Measurements from ENCODE around the gene ATP1B2.
"Not testable (repeated sequence)": the region's sequence is repeated elsewhere in the genome, so short reads cannot be mapped to it uniquely, and the experiment has no call there.

The ATP1B2 gene

DNA sequence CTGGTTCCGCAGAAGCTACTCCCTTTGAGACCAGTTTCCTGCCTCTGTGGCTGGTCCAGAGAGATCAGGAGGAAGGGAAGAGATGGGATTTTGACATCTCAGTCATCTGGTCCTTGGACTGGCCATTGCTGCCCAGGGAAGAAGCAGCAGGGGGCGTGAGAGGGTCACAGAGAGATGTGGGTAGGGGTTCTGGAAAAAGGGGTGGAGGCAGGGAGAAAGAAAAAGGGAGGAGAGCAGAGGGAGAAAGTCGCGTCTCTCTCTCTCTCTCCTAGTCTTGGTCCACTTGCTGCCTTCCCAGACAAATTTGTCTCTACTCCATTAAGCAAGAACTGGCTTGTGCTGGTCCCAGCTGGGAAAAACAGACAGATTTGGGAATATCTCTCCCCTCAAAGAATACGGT lies 16.3 kb upstream of the ATP1B2 start:
- no peak for DNase-seq (ENCODE audit: low read depth in 3 of 3)

DNA sequence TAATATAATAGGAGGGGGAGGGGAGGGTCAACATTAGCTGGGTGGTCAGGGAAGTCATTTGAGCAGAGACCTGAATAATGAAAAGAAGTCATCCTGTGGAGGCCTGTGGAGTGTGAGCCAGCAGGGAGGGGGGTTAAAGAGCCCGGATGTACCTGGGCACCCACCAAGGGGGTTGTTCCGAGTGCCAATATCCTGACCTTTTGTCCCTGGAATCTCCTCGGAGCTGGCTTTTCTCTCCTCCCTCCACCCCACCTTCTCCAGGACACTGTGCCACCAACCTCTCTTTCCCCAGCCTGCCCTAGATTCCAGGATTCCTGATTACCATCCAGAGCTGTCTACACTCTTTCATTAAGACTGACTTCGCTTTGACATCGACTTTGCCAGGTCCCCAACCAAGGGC lies 14.6 kb upstream of the ATP1B2 start:
- no peak for DNase-seq (ENCODE audit: low read depth in 3 of 3)

DNA sequence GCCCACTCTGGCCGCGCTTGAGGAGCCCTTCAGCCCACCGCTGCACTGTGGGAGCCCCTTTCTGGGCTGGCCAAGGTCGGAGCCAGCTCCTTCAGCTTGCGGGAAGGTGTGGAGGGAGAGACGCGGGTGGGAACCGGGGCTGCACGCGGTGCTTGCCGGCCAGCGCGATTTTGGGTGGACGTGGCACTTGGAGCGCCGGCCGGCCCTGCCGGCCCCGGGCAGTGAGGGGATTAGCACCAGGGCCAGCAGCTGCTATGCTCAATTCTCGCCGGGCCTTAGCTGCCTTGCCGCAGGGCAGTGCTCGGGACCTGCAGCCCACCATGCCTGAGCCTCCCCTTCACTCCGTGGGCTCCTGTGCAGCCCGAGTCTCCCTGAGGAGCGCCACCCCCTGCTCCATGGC lies 9.9 kb upstream of the ATP1B2 start:
- DNase-seq (ENCODE audit: low read depth in 3 of 3), result no peak

DNA sequence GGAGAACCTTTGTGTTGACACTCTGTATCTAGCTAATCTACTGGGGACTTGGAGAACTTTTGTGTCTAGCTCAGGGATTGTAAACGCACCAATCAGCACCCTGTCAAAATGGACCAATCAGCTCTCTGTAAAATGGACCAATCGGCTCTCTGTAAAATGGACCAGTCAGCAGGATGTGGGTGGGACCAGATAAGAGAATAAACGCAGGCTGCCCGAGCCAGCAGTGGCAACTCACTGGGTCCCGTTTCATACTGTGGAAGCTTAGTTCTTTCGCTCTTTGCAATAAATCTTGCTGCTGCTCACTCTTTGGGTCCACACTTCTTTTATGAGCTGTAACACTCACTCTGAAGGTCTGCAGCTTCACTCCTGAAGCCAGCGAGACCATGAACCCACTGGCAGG lies 9.1 kb upstream of the ATP1B2 start:
- DNase-seq (ENCODE audit: low read depth in 3 of 3), result not testable (repeated sequence)

DNA sequence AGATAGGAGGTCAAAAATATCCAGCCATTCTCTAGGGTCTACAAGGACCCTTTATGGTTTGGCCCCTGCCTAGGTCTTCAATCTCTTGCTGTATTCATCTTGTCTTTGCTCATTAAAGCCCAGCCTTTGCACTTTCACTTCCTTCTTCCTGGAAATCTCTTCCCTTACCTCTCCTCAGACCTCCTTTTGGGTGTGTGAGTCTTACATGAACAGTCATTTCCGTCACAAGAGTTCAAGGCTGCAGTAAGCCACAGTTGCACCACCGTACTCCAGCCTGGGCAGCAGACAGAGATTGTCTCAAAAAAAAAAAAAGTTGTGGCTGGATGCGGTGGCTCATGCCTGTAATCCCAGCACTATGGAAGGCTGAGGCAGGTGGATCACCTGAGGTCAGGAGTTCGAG lies 6.0 kb upstream of the ATP1B2 start:
- DNase-seq (ENCODE audit: low read depth in 3 of 3), result no peak

DNA sequence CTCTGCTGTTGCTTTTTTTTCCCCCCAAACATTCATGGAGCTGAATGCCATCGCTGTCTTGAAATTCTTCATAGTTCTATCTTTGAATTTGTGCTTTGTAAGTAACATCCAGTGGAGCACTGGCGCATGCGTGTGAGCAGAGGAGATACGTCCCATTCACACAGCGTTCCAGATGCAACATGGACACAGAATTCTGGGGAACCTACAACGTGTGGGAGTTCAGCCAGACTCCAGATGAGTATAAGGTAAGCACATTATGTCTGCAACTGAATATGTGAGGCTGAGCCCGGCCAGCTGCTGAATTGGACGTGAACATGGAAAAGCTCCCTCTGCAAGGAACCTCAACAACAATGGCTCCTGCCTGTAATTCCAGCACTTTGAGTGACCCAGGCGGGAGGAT lies 4.3 kb upstream of the ATP1B2 start:
- DNase-seq (ENCODE audit: low read depth in 3 of 3), result no peak

DNA sequence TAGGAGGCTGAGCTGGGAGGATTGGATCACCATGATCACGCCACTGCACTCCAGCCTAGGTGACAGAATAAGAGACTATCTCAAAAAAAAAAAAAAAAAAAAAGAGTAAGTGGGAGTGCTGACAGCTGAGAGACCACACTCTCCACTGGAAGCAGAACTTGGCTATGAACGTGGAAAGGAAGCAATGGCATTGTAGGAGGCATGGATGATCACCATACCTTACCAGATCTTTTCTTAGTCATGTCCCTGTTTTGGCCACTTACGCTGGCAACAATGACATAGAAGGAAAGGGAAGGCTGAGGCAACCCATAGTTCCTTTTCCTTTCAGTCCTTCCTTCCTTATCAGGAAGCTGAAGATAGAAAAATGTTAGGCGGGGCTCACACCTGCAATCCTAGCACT lies 3.7 kb upstream of the ATP1B2 start:
- DNase-seq (ENCODE audit: low read depth in 3 of 3), result no peak

DNA sequence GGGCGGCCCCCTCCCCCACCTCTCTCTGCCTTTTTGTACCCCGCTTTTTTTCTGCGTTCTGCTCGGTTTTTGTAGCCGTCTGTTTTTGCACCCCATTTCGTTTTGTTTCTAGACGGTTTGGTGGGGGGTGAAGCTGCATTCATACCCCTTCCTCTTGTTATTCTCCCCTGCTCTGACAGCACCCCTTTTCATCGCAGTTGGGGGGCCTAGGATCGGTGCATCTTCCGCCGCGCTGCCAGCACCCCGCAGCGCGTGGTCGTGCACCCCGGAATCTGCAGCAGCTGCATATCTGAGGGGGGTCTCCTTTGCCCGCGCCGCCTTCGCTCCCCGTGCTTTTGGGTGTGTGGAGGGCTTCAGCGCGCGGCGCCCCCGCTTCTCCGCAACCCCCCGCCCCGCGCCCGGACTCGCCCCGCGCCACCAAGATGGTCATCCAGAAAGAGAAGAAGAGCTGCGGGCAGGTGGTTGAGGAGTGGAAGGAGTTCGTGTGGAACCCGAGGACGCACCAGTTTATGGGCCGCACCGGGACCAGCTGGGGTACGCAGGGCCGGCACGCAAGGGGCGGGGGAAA lies 455 bp downstream of the ATP1B2 start:
- no peak for DNase-seq (ENCODE audit: low read depth in 3 of 3)

DNA sequence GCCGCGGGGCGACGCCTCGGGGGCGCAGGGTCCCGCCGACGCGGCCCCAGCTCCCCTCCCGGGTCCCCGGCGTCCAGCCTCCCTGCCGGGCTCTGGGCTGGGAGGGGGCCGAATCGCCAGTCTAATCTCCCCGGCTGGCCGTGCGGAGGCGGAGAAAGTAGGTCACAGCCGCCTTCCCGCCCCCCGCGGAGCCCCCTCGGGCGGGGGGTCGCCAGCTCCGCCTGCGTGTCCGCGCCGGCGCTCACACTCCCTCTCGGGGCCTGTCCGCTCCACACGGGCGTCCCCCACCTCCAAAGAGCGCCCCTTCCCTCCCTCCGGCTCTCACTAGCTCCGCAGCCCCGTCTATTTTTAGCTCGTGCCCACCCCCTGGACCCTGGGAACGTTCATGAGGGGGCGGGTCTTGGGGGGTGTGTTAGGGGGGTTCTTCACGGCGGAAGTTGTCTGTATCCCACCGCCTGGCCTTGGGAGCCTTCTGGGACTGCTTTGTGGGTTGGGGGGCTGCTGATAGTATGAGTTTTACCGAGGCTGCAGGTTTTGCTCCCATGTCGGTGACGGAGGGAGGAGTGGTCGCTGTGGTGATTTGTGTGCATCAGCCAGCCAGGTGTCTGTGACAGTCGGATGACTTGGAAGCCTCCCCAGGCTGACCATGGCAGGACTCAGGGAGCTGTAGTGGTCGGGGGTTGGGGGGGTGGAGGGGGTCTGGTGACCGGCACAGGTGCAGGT lies 1.1 kb downstream of the ATP1B2 start:
- no peak for DNase-seq (ENCODE audit: low read depth in 3 of 3)

DNA sequence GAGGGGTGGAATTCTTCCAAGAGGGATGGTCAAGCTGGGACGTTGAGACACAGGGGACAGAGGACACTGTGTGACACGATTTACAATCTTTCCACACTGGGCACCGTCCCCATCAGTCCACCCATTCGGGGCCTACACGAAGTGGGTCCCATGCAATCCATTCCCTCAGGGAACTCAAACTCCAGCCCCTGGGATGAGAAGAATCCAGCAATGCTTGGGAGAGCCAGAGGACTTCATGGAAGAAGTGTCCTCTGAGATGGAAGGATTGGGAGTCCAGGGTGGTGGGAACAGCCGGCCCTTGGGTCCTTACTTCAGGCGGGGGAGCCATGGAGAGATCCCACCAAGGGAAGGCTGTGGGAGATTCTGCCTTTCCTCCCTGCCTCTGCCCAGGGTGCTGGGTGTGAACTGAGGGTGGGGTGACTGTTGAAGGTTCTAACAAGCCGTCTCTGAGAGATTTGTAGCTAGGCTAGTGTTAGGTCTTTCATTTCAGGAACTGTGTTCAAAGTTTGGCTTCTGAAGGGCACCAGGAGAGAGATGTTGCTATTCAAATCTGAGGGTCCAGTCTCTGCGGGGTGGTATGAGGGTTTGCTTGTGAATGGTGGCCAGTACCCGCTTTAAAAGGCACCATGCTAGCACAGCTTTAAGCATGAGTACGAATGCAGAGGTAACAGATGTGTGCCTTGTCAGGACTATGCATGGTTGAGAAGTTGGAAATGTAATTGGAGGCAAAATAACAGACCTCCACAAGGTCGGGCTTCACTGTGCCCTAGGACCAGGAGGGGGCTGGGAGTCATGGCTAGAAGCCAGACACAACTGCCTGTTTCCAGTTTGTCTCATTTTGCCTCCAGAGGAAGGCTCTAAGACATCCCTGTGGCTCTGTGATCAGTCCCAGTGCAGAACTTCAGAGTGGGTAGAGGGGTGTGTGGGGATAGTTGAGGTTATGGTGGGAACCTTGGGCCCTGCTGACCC lies 1.9 kb downstream of the ATP1B2 start:
- no peak for DNase-seq (ENCODE audit: low read depth in 3 of 3)

DNA sequence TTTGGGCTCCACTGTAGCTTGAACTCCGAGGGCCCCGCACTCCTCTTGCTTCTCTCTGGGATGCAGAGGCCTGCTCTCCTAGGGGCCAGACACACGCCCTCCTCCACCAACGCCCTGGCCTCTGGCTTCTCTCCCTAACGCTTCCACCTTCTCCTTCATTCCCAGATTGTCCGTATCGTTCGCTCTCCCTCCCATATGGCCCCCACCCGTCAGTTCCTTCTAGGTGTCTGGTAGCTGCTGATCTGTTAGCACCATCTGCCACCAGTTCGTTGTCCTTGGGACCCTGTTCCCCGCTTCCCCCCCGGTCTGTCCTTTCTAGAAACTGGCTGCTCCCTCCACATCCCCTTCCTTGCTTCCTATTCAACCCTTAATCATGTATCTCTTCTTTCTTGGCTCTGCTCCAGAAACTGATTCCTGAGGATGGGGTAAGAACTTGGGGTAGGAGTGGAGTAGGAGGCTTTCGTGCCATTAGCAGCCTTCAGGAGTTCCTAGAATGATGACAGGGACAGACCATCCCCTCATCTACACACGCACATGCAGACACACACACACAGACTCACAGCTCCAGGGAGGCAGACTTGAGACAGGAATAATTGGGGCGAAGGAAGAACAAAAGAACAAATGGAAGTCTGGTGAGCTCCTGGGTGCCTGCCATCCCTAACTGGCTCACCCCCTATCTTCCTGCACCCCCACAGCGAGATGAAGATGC lies 4.3 kb downstream of the ATP1B2 start:
- DNase-seq (ENCODE audit: low read depth in 3 of 3), result no peak

DNA sequence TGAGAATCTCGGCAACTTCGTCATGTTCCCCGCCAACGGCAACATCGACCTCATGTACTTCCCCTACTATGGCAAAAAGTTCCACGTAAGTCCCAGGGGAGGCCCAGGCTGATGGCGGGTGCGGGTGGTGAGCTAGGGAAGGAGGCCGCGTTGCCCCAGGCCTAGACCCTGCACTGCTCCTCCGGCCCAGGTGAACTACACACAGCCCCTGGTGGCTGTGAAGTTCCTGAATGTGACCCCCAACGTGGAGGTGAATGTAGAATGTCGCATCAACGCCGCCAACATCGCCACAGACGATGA lies 4.8 kb downstream of the ATP1B2 start:
- DNase-seq (ENCODE audit: low read depth in 3 of 3), result no peak

DNA sequence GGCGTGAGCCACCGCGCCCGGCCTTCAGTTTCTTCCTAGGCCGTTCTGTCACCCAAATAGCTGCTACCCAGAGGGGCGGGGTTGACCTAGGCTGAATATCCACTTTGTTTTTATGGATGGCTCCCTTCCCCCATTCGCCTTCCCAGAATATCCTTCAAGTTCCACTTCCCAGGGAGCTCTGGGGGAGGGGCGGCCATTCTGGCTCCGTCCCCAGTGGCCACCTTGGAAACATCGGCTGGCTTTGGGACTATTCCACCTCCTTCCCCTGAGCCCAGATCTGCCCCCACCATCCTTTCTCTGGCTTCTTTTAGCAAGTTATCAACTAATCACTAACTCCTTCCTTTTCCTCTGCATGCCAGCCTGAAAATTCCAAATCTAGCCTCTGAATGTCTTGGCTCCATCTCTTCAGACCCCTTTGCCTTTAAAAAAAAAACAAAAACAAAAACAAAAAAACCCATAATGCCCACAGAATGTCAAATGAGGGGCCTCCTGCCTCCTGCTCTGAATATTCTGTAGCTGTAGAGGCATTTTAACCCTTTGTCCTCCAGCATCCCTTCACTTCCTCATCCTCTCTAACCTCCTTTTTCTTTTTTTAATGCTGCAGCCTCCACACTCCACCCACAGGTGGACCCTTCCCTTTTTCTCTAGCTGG lies 6.4 kb downstream of the ATP1B2 start:
- no peak for DNase-seq (ENCODE audit: low read depth in 3 of 3)

DNA sequence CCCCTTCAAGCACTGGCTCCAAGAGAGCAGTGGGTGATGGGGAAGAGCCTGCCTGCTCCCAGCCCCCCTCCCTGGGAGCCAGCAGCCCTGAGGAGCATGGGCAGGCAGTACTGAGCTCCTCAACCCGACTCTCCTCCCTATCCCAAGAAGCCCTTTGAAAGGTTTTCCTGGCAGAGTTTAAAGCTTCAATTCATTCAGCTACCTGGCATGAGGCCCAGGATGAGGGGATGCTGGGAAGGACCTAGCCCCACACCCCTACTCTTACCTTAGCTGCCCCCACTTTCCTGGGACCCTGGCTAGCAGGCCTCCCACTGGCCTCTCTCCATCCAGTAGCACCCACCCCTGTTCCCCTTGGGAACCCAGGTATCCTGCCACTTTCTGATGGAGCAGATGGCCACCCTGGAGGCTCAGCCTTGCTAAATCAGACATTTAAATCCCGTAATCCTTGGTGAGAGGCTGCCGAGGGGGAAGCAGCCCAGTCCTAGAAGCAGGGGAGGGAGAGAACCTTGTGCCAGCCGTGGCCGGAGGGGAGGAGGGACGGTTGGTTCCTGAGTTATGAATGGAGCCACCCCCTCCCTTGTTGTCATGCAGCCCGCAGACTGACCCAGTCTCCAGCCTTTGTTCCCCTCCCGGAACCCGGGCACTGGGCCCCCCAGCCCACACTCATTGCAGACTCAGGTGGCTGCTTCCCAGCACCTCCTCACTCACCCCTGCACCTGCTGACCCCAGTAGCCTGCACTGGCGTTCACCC lies 17.1 kb downstream of the ATP1B2 start:
- no peak for DNase-seq (ENCODE audit: low read depth in 3 of 3)

DNA sequence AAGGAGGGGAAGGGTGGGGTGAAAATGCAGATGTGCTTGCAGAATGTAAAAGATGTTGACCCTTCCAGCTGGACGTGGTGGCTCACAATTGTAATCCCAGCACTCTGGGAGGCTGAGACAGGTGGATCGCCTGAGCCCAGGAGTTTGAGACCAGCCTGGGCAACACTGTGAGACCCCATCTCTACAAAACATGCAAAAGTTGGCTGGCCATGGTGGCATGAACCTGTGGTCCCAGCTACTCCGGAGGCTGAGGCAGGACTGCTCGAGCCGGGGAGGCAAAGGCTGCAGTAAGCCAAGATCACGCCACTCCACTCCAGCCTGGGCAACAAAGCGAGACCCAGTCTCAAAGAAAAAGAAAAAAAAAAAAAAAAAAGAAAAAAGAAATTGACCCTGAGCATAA lies 17.8 kb downstream of the ATP1B2 start:
- DNase-seq (ENCODE audit: low read depth in 3 of 3), result no peak

DNA sequence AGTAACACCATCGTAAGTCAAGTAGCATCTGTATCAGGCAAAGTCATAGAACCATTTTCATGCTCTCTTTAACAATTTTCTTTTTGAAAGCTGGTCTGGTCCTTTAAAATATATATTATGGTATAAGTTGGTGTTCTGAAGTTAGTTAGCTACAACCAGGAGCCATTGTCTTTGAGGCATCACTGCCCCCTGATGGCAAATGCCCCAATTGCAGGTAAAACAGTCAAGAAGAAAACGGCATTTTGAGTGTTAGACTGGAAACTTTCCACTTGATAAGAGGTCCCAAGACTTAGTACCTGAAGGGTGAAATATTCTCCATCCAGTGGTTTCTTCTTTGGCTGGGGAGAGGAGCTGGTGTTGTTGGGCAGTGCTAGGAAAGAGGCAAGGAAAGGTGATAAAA lies 22.5 kb downstream of the ATP1B2 start:
- peak in 1 of 3 donors; percentile 20 for DNase-seq (ENCODE audit: low read depth in 3 of 3)

DNA sequence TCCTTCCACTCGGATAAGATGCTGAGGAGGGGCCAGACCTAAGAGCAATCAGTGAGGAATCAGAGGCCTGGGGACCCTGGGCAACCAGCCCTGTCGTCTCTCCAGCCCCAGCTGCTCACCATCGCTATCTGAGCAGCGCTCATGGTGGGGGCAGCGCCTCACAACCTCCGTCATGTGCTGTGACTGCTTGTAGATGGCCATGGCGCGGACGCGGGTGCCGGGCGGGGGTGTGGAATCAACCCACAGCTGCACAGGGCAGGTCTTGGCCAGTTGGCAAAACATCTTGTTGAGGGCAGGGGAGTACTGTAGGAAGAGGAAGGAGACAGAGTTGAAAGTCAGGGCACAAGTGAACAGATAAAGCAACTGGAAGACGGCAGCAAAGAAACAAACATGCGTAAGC lies 24.2 kb downstream of the ATP1B2 start:
- no peak for DNase-seq (ENCODE audit: low read depth in 3 of 3)

DNA sequence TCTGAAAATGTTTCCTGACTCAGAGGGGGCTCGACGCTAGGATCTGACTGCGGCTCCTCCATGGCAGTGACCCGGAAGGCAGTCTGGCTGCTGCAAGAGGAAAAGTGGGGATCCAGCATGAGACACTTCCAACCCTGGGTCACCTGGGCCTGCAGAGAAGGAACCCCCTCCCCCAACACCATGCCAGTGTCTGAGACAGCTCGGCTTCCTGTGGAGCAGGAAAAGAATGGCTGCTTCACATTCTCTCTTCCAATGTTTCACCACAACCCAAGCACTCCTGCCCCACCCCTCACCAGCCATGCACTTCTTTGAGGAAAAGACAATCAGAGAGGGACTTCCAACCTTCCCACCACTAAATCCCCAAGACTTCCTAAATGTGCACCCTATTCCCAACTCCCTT lies 25.8 kb downstream of the ATP1B2 start:
- no peak for DNase-seq (ENCODE audit: low read depth in 3 of 3)

DNA sequence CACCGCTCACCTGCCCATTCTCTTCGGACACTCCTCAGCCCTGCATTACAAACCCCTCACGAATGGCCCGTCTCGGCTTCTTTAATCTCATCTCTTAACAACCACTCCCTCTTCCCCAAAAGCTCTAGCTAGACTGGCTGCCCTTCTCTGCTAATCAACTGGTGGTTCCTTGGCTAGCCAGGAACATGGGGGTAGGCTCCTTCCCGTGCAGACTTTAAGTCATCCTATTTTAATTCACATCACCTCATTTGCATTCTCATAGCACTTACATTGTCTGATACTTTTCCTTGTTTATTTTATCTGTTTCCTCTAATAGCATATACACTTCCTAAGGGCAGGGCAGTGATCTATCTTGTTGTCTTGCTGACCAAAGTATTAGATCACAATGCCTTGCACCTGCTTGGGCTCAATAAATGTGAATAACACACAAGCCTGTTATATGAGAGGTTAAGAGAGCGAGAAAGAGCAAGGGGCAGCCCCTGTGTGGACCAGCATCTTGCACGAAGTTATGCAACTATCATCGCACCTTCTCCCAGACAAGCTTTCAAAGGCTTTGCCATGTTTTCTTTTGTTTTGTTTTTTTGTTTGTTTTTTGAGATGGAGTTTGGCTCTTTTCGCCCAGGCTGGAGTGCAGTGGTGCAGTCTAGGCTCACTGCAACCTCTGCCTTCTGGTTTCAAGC lies 26.8 kb downstream of the ATP1B2 start:
- DNase-seq (ENCODE audit: low read depth in 3 of 3), result no peak

DNA sequence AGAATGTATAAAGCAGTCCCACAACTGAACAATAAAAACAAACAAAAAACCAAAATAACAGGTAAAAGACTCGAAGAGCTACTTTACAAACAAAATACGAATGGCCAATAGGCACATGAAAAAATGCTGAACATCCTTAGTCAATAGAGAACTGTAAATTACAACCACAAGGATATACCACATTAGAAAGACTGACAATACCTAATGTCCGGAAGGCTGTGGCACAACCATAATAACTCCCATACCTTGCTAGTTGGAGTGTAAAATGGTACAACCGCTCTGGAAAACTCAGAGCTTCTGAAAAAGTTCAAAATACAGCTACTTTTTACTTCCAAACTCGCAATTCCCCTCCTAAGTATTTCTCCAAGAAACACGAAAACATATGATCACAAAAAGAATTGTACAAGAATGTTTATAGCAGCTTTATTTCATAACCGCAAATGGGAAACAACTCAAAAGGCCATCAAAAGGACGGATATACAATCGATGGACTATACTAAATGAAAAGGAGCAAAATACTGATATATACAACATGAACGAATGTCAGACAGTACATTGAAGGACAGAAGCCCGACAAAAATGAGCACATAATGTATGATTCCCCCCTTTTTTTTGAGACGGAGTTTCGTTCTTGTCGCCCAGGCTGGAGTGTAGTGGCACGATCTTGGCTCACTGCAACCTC lies 34.3 kb downstream of the ATP1B2 start:
- no peak for DNase-seq (ENCODE audit: low read depth in 3 of 3)

All from stimulated activated CD4-positive, alpha-beta T cell treated with anti-CD3 and anti-CD28 coated beads, TNF-alpha, amount 100 ng/mL, for 48 hours (primary cell).